ENCODE measurements around the gene TRHDE.
"Not testable (repeated sequence)": the region's sequence is repeated elsewhere in the genome, so short reads cannot be mapped to it uniquely, and the experiment has no call there.

The TRHDE gene

GRCh38 chr12:72681028-72681427, 408.9 kb downstream of the TRHDE start:
- no peak overlapping the region for H3K4me3 ChIP-seq (ENCODE audit: control insufficient read depth, low read depth, low read length)
- no peak for DNase-seq (ENCODE audit: low read depth)
- TF ChIP-seq CTCF (conservative IDR thresholded peaks at IDR 0.05; ENCODE audit: control insufficient read depth, insufficient read depth, low read depth, low read length), result no peak

- no peak for TF ChIP-seq CTCF (conservative IDR thresholded peaks at IDR 0.05; ENCODE audit: control insufficient read depth, insufficient read depth, low read depth, low read length)
- H3K4me3 ChIP-seq (ENCODE audit: control insufficient read depth, low read depth, low read length), result no peak overlapping the region
- DNase-seq (ENCODE audit: low read depth), result no peak
Measured at GRCh38 chr12:72684491-72684890, 412.3 kb downstream of the TRHDE start.

GRCh38 chr12:72692338-72692737, 420.2 kb downstream of the TRHDE start:
- TF ChIP-seq CTCF (conservative IDR thresholded peaks at IDR 0.05; ENCODE audit: control insufficient read depth, insufficient read depth, low read depth, low read length), result no peak
- DNase-seq (ENCODE audit: low read depth), result no peak
- H3K4me3 ChIP-seq (ENCODE audit: control insufficient read depth, low read depth, low read length), result no peak overlapping the region

- no peak for TF ChIP-seq CTCF (conservative IDR thresholded peaks at IDR 0.05; ENCODE audit: control insufficient read depth, insufficient read depth, low read depth, low read length)
- no peak overlapping the region for H3K4me3 ChIP-seq (ENCODE audit: control insufficient read depth, low read depth, low read length)
- no peak for DNase-seq (ENCODE audit: low read depth)
Measured at GRCh38 chr12:72694193-72694592, 422.0 kb downstream of the TRHDE start.

GRCh38 chr12:72699362-72699761, 427.2 kb downstream of the TRHDE start:
- DNase-seq (ENCODE audit: low read depth), result no peak
- H3K4me3 ChIP-seq (ENCODE audit: control insufficient read depth, low read depth, low read length), result no peak overlapping the region
- TF ChIP-seq CTCF (conservative IDR thresholded peaks at IDR 0.05; ENCODE audit: control insufficient read depth, insufficient read depth, low read depth, low read length), result no peak

GRCh38 chr12:72712025-72712424, 439.9 kb downstream of the TRHDE start:
- H3K4me3 ChIP-seq (ENCODE audit: control insufficient read depth, low read depth, low read length); DNase-seq (ENCODE audit: low read depth): not testable (repeated sequence)

GRCh38 chr12:72716221-72716620, 444.1 kb downstream of the TRHDE start:
- H3K4me3 ChIP-seq (ENCODE audit: control insufficient read depth, low read depth, low read length), result no peak overlapping the region
- DNase-seq (ENCODE audit: low read depth), result no peak
- no peak for TF ChIP-seq CTCF (conservative IDR thresholded peaks at IDR 0.05; ENCODE audit: control insufficient read depth, insufficient read depth, low read depth, low read length)

All from fibroblast of mammary gland (primary cell).